GM23338 (cell line): Measurements from ENCODE around the gene ID4. TPM values are rescaled to one million over a fixed set of nuclear protein-coding genes. Genes with fewer than 3 reads are reported as not detected.

ENCODE experiments used
- ATAC-seq: fragments of 200-7000 bp; cut with Tn5 transposase; 3 replicates; pipeline ENCODE4 v1.9.1; 2020
- DNase-seq: peaks from one replicate; pipeline ENCODE4 v3.0.0-alpha.2; 2015; ENCODE audit warnings: low spot score
- H2AFZ ChIP-seq: fragments of 200-600 bp; sonication (generic); 2 replicates; pipeline ENCODE4 v1.8.0; 2016; ENCODE audit warnings: antibody characterized with exemption, mild to moderate bottlenecking, moderate library complexity
- H3F3A ChIP-seq: fragments of 200-600 bp; sonication (generic); replicated peaks from 2 replicates; pipeline ENCODE4 v1.8.0; 2017; ENCODE audit warnings: antibody characterized with exemption, mixed run types, low read depth
- H3K27ac ChIP-seq: fragments of 200-600 bp; sonication (generic); 2 replicates; pipeline ENCODE4 v1.6.1; 2016; ENCODE audit warnings: low read depth
- H3K27me3 ChIP-seq: fragments of 200-600 bp; sonication (generic); 2 replicates; pipeline ENCODE4 v1.8.0; 2016; ENCODE audit warnings: mild to moderate bottlenecking, mixed run types, moderate library complexity; ENCODE audit not compliant: insufficient read depth
- H3K36me3 ChIP-seq: fragments of 200-600 bp; sonication (generic); 2 replicates; pipeline ENCODE4 v1.8.0; 2016; ENCODE audit warnings: mild to moderate bottlenecking; ENCODE audit not compliant: insufficient read depth
- H3K4me1 ChIP-seq: fragments of 200-600 bp; sonication (generic); 2 replicates; pipeline ENCODE4 v1.8.0; 2016; ENCODE audit warnings: mild to moderate bottlenecking, moderate library complexity; ENCODE audit not compliant: insufficient read depth
- H3K4me2 ChIP-seq: fragments of 200-600 bp; sonication (generic); 2 replicates; pipeline ENCODE4 v1.7.1; 2017; ENCODE audit warnings: mixed run types
- H3K4me3 ChIP-seq: fragments of 200-600 bp; sonication (generic); 2 replicates; pipeline ENCODE4 v1.6.1; 2016; ENCODE audit warnings: mixed run types
- H3K79me2 ChIP-seq: fragments of 200-600 bp; sonication (generic); replicated peaks from 2 replicates; pipeline ENCODE4 v1.8.0; 2017; ENCODE audit warnings: mild to moderate bottlenecking; ENCODE audit not compliant: insufficient read depth
- H3K9me2 ChIP-seq: fragments of 200-600 bp; sonication (generic); 2 replicates; pipeline ENCODE4 v1.8.0; 2017; ENCODE audit not compliant: insufficient read depth
- H4K20me1 ChIP-seq: fragments of 200-600 bp; sonication (generic); replicated peaks from 2 replicates; pipeline ENCODE4 v1.8.0; 2017; ENCODE audit warnings: mild to moderate bottlenecking; ENCODE audit not compliant: insufficient read depth
- H3K27ac Mint-ChIP-seq: 2 replicates; pipeline ENCODE4 v1.8.0; 2020; ENCODE audit warnings: inconsistent platforms, mild to moderate bottlenecking, moderate library complexity, mixed read lengths
- H3K27me3 Mint-ChIP-seq: 3 replicates; pipeline ENCODE4 v1.8.0; 2022; ENCODE audit warnings: low read depth, mild to moderate bottlenecking, moderate library complexity, mixed read lengths, inconsistent platforms; ENCODE audit not compliant: insufficient read depth, poor library complexity
- H3K36me3 Mint-ChIP-seq: 3 replicates; pipeline ENCODE4 v1.8.0; 2021; ENCODE audit warnings: low read depth, mild to moderate bottlenecking, inconsistent platforms, moderate library complexity, mixed read lengths
- H3K4me1 Mint-ChIP-seq: 3 replicates; pipeline ENCODE4 v1.8.0; 2020; ENCODE audit warnings: mild to moderate bottlenecking, inconsistent platforms, mixed read lengths
- H3K4me3 Mint-ChIP-seq: 3 replicates; pipeline ENCODE4 v1.8.0; 2021; ENCODE audit warnings: moderate library complexity, mild to moderate bottlenecking, inconsistent platforms, mixed read lengths
- H3K9me3 Mint-ChIP-seq: 3 replicates; pipeline ENCODE4 v1.8.0; 2020; ENCODE audit warnings: moderate library complexity, mild to moderate bottlenecking, inconsistent platforms, mixed read lengths
- CREB1 ChIP-seq: fragments of 250-450 bp; sonication (Bioruptor Pico); IDR thresholded peaks from 2 replicates; pipeline ENCODE4 v1.5.0; 2020; ENCODE audit warnings: low read depth, mild to moderate bottlenecking, moderate library complexity
- EZH2 ChIP-seq: fragments of 200-600 bp; sonication (generic); IDR thresholded peaks from one replicate; pipeline ENCODE4 v1.8.0; 2017; ENCODE audit warnings: antibody characterized with exemption, mild to moderate bottlenecking, low read depth; ENCODE audit not compliant: unreplicated experiment
- JUNB ChIP-seq: IDR thresholded peaks from one replicate; pipeline ENCODE4 v1.6.1; 2016; ENCODE audit warnings: antibody characterized with exemption; ENCODE audit not compliant: unreplicated experiment
- NANOG ChIP-seq: IDR thresholded peaks from 2 replicates; pipeline ENCODE4 v1.6.1; 2016; ENCODE audit warnings: antibody characterized with exemption, borderline replicate concordance
- STAT1 ChIP-seq: IDR thresholded peaks from one replicate; pipeline ENCODE4 v1.6.1; 2016; ENCODE audit warnings: antibody characterized with exemption; ENCODE audit not compliant: unreplicated experiment
- ZNF114 ChIP-seq: fragments of 250-450 bp; sonication (Bioruptor Pico); IDR thresholded peaks from 2 replicates; pipeline ENCODE4 v1.5.0; 2020; ENCODE audit warnings: mild to moderate bottlenecking, moderate library complexity
- ZNF331 ChIP-seq: fragments of 250-450 bp; sonication (Bioruptor Pico); IDR thresholded peaks from 2 replicates; pipeline ENCODE4 v1.5.0; 2020; ENCODE audit warnings: low read depth, mild to moderate bottlenecking, moderate library complexity
- polyA plus RNA-seq: library from polyadenylated mRNA; unstranded; fragments of >200 nt; fragmentation: Nextera tagmentation; extraction: Ambion mirVana; gene quantifications from 2 replicates; pipeline ENCODE4 v1.2.1, GENCODE V29; 2016
- total RNA-seq: library from RNA; depleted of rRNA; stranded (reverse); fragments of >200 nt; shearing (Covaris generic); gene quantifications from 2 replicates; pipeline ENCODE4 v1.2.3, GENCODE V29; 2014
- TF ChIP-seq, protein P1 (sequence below): IDR thresholded peaks from one replicate; pipeline ENCODE4 v1.6.1; 2018; ENCODE audit warnings: antibody characterized with exemption; ENCODE audit not compliant: unreplicated experiment
- TF ChIP-seq, protein P2 (sequence below), 2 experiments: fragments of 200-600 bp in 1 of 2; sonication (generic) in 1 of 2; conservative IDR thresholded peaks; 2 replicates each; pipeline versions ENCODE4 v1.5.1 to v1.6.1; 2016 to 2017; ENCODE audit warnings: antibody characterized with exemption in 2 of 2, low read depth in 2 of 2, mild to moderate bottlenecking in 2 of 2, moderate library complexity in 1 of 2

ID4 gene
- total and polyA plus RNA-seq, 2 experiments from 2014 or later: 3.7 to 7.0 TPM

- Histone ChIP-seq H3K4me3 (no peak overlapping the region), H3K27ac (no peak overlapping the region), H3K4me2 (no peak overlapping the region), H3K36me3 (no peaks in the 10 kb centered on the region), H3F3A (no peaks in the 10 kb centered on the region), H4K20me1 (no peaks in the 10 kb centered on the region), H3K9me2 (no peaks in the 10 kb centered on the region), H2AFZ (no peak overlapping the region), H3K4me1 (no peaks in the 10 kb centered on the region; the same call in 1 of the 2 replicates), H3K79me2 (no peaks in the 10 kb centered on the region), H3K27me3 (no peaks in the 10 kb centered on the region)
- H3K27ac Mint-ChIP-seq: no peak overlapping the region
- peaks cover 1% of the 10 kb centered on the region for H3K27me3 Mint-ChIP-seq
- DNase-seq (no peak), ATAC-seq (no peak)
- TF ChIP-seq EZH2 (no peak), JUNB (no peak), ZNF331 (CRISPR knock-in tag) (no peak)
- TF ChIP-seq, protein P1, sequence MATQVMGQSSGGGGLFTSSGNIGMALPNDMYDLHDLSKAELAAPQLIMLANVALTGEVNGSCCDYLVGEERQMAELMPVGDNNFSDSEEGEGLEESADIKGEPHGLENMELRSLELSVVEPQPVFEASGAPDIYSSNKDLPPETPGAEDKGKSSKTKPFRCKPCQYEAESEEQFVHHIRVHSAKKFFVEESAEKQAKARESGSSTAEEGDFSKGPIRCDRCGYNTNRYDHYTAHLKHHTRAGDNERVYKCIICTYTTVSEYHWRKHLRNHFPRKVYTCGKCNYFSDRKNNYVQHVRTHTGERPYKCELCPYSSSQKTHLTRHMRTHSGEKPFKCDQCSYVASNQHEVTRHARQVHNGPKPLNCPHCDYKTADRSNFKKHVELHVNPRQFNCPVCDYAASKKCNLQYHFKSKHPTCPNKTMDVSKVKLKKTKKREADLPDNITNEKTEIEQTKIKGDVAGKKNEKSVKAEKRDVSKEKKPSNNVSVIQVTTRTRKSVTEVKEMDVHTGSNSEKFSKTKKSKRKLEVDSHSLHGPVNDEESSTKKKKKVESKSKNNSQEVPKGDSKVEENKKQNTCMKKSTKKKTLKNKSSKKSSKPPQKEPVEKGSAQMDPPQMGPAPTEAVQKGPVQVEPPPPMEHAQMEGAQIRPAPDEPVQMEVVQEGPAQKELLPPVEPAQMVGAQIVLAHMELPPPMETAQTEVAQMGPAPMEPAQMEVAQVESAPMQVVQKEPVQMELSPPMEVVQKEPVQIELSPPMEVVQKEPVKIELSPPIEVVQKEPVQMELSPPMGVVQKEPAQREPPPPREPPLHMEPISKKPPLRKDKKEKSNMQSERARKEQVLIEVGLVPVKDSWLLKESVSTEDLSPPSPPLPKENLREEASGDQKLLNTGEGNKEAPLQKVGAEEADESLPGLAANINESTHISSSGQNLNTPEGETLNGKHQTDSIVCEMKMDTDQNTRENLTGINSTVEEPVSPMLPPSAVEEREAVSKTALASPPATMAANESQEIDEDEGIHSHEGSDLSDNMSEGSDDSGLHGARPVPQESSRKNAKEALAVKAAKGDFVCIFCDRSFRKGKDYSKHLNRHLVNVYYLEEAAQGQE: no peak
- TF ChIP-seq, protein P2, sequence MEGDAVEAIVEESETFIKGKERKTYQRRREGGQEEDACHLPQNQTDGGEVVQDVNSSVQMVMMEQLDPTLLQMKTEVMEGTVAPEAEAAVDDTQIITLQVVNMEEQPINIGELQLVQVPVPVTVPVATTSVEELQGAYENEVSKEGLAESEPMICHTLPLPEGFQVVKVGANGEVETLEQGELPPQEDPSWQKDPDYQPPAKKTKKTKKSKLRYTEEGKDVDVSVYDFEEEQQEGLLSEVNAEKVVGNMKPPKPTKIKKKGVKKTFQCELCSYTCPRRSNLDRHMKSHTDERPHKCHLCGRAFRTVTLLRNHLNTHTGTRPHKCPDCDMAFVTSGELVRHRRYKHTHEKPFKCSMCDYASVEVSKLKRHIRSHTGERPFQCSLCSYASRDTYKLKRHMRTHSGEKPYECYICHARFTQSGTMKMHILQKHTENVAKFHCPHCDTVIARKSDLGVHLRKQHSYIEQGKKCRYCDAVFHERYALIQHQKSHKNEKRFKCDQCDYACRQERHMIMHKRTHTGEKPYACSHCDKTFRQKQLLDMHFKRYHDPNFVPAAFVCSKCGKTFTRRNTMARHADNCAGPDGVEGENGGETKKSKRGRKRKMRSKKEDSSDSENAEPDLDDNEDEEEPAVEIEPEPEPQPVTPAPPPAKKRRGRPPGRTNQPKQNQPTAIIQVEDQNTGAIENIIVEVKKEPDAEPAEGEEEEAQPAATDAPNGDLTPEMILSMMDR (conservative IDR thresholded peaks at IDR 0.05; ENCODE audit: low read depth in 2 of 2): no peak
- H3K36me3 Mint-ChIP-seq: no peaks in the 10 kb centered on the region
- H3K9me3 Mint-ChIP-seq: no peaks in the 10 kb centered on the region
- no peak overlapping the region for H3K4me3 Mint-ChIP-seq
- H3K4me1 Mint-ChIP-seq: peaks cover 8% of the 10 kb centered on the region; the same call in 2 of the 3 replicates
Observed at GRCh38 chr6:19876672-19877071, 39.5 kb downstream of the ID4 start.

GRCh38 chr6:19879663-19880062, 42.5 kb downstream of the ID4 start:
- TF ChIP-seq ZNF331 (CRISPR knock-in tag) (no peak), EZH2 (no peak), ZNF114 (no peak), JUNB (no peak), NANOG (no peak), CREB1 (CRISPR knock-in tag) (no peak), STAT1 (no peak)
- ATAC-seq (no peak), DNase-seq (no peak)
- Mint-ChIP-seq H3K4me3 (no peak overlapping the region), H3K36me3 (no peaks in the 10 kb centered on the region), H3K4me1 (no peaks in the 10 kb centered on the region), H3K27me3 (peaks cover 1% of the 10 kb centered on the region), H3K9me3 (no peaks in the 10 kb centered on the region), H3K27ac (no peak overlapping the region)
- no peaks in the 10 kb centered on the region for H3K9me2 ChIP-seq
- H3K36me3 ChIP-seq: no peaks in the 10 kb centered on the region
- H3K4me2 ChIP-seq: no peak overlapping the region
- H2AFZ ChIP-seq: no peak overlapping the region
- no peaks in the 10 kb centered on the region for H3K79me2 ChIP-seq
- no peaks in the 10 kb centered on the region for H3F3A ChIP-seq
- H3K4me1 ChIP-seq: no peaks in the 10 kb centered on the region
- no peaks in the 10 kb centered on the region for H3K27me3 ChIP-seq
- no peak overlapping the region for H3K4me3 ChIP-seq
- H3K27ac ChIP-seq: no peak overlapping the region
- no peaks in the 10 kb centered on the region for H4K20me1 ChIP-seq
